HepG2 (cell line): ENCODE results near the gene P2RX3. TPM values are rescaled to one million over a fixed set of nuclear protein-coding genes. Genes with fewer than 3 reads are reported as not detected.

Experiments used
- AKAP8 ChIP-seq: sonication (generic); formaldehyde crosslinking; IDR thresholded peaks from 2 replicates; pipeline ENCODE4 v1.5.1; 2020; ENCODE audit warnings: mild to moderate bottlenecking, missing genetic modification reagents
- CENPX ChIP-seq: sonication (generic); formaldehyde crosslinking; IDR thresholded peaks from 2 replicates; pipeline ENCODE4 v1.9.0; 2021; ENCODE audit warnings: mild to moderate bottlenecking, missing genetic modification reagents, moderate library complexity
- ELF1 ChIP-seq: sonication (generic); formaldehyde crosslinking; IDR thresholded peaks from 2 replicates; pipeline ENCODE4 v1.4.0; 2020; ENCODE audit warnings: missing genetic modification reagents
- ELF4 ChIP-seq: sonication (generic); formaldehyde crosslinking; IDR thresholded peaks from 2 replicates; pipeline ENCODE4 v1.5.0; 2020; ENCODE audit warnings: missing genetic modification reagents, mild to moderate bottlenecking, moderate library complexity, borderline replicate concordance
- HOXA3 ChIP-seq: sonication (generic); formaldehyde crosslinking; IDR thresholded peaks from 2 replicates; pipeline ENCODE4 v1.5.0; 2020; ENCODE audit warnings: missing genetic modification reagents
- KLF6 ChIP-seq: IDR thresholded peaks from 2 replicates; pipeline ENCODE4 v1.8.0; 2016; ENCODE audit warnings: missing biosample characterization, missing genetic modification reagents
- POLR2AphosphoS5 ChIP-seq: IDR thresholded peaks from 2 replicates; pipeline ENCODE4 v1.6.1; 2012; ENCODE audit warnings: low read depth, low read length
- ZFAT ChIP-seq: sonication (generic); formaldehyde crosslinking; conservative IDR thresholded peaks from 2 replicates; pipeline ENCODE4 v1.8.1; 2023; ENCODE audit warnings: missing genetic modification reagents, inconsistent platforms
- ZNF766 ChIP-seq: sonication (generic); formaldehyde crosslinking; IDR thresholded peaks from 2 replicates; pipeline ENCODE4 v1.5.0; 2020; ENCODE audit warnings: missing genetic modification reagents, borderline replicate concordance
- polyA plus RNA-seq, 8 experiments: library from polyadenylated mRNA; depleted of rRNA in 3 of 8; stranded (reverse) in 7 of 8; unstranded in 1 of 8; fragments of >200 nt; fragmentation: Illumina TruSeq in 4 of 8; extraction: Trizol in 4 of 8; gene quantifications; 2 replicates each; pipeline versions ENCODE4 v1.2.1 to v1.2.3, GENCODE V29; 2011 to 2016; ENCODE audit warnings: low read depth in 4 of 8, missing spikeins in 1 of 8, mixed read lengths in 1 of 8; ENCODE audit not compliant: insufficient read depth in 1 of 8
- total RNA-seq, 5 experiments: library from RNA; depleted of rRNA; stranded (reverse); fragments of >200 nt; fragmentation: Illumina TruSeq; extraction: Trizol; gene quantifications; 2 replicates each; pipeline ENCODE4 v1.2.3, GENCODE V29; 2016; ENCODE audit warnings: low read depth in 1 of 5
- TF ChIP-seq, protein P1 (sequence below): sonication (generic); formaldehyde crosslinking; IDR thresholded peaks from 2 replicates; pipeline ENCODE4 v1.5.1; 2020; ENCODE audit warnings: mild to moderate bottlenecking, missing genetic modification reagents, moderate library complexity
- TF ChIP-seq, protein P2 (sequence below): sonication (generic); formaldehyde crosslinking; IDR thresholded peaks from 2 replicates; pipeline ENCODE4 v1.8.1; 2023; ENCODE audit warnings: missing genetic modification reagents, inconsistent platforms, borderline replicate concordance
- TF ChIP-seq, protein P3 (sequence below): sonication (generic); formaldehyde crosslinking; IDR thresholded peaks from 2 replicates; pipeline ENCODE4 v1.5.0; 2020; ENCODE audit warnings: mild to moderate bottlenecking, missing genetic modification reagents, borderline replicate concordance
- TF ChIP-seq, protein P4 (sequence below): sonication (generic); formaldehyde crosslinking; IDR thresholded peaks from 2 replicates; pipeline ENCODE4 v1.5.0; 2020; ENCODE audit warnings: mild to moderate bottlenecking, low read depth, missing genetic modification reagents, borderline replicate concordance

Gene P2RX3
- total and polyA plus RNA-seq, 2 of the 13 experiments (the other 11 are each of a cell fraction or from before 2014, with no cell fraction given): 0.08 TPM; not detected in 1

DNA sequence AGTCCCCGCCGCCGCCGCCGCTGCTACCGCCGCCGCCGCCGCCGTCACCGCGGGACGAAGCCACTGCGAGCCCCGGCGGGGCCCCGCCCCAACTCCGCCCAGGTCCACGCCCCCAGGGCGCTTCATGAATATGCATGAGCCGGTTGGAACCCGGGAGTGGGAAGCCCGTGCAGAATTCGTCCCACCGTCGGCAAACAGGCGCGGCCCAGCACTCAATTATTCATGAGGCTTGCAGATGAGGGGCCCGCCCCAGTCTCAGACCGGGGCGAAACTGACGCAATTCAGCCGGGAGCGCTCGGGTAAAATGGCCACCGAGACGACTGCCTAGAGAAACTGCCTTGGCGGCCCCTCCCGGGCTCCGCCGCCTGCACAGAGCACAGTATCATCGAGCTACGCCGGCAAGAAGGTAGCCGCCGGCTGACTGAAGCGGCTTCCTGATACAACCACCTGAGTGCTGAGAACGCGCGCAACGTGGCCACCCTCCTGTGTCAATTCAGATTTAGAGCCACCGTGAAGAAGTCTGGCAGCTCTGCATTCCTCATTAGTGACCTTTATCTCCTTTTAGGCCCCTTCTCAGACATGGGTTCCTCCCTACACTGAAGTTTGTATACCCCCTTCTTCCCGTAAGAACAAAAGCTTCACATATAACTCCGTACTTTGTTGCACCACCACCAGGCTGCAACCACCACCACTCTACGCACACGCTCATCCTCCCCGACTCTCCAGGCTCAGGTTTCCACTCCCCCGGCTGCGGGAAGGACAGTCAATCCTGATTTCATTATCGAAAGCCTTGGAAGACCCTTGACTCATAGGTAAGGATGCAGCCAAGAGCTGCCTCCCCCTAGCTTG lies 13.0 kb upstream of the P2RX3 start, which contains the start of gene TNKS1BP1 (continued):
- TF ChIP-seq, protein P1, sequence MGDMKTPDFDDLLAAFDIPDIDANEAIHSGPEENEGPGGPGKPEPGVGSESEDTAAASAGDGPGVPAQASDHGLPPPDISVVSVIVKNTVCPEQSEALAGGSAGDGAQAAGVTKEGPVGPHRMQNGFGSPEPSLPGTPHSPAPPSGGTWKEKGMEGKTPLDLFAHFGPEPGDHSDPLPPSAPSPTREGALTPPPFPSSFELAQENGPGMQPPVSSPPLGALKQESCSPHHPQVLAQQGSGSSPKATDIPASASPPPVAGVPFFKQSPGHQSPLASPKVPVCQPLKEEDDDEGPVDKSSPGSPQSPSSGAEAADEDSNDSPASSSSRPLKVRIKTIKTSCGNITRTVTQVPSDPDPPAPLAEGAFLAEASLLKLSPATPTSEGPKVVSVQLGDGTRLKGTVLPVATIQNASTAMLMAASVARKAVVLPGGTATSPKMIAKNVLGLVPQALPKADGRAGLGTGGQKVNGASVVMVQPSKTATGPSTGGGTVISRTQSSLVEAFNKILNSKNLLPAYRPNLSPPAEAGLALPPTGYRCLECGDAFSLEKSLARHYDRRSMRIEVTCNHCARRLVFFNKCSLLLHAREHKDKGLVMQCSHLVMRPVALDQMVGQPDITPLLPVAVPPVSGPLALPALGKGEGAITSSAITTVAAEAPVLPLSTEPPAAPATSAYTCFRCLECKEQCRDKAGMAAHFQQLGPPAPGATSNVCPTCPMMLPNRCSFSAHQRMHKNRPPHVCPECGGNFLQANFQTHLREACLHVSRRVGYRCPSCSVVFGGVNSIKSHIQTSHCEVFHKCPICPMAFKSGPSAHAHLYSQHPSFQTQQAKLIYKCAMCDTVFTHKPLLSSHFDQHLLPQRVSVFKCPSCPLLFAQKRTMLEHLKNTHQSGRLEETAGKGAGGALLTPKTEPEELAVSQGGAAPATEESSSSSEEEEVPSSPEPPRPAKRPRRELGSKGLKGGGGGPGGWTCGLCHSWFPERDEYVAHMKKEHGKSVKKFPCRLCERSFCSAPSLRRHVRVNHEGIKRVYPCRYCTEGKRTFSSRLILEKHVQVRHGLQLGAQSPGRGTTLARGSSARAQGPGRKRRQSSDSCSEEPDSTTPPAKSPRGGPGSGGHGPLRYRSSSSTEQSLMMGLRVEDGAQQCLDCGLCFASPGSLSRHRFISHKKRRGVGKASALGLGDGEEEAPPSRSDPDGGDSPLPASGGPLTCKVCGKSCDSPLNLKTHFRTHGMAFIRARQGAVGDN (CRISPR knock-in tag): peak; percentile 83
- TF ChIP-seq POLR2AphosphoS5 (peak; percentile 63), KLF6 (CRISPR knock-in tag) (peak; percentile 59; the same call in 1 of the 2 replicates), ZNF766 (peak; percentile 55; the same call in 1 of the 2 replicates), HOXA3 (CRISPR knock-in tag) (peak; percentile 49), ELF1 (CRISPR knock-in tag) (peak; percentile 53; the same call in 1 of the 2 replicates), AKAP8 (no peak), ZFAT (CRISPR knock-in tag) (no peak), ELF4 (CRISPR knock-in tag) (no peak), CENPX (CRISPR knock-in tag) (no peak)
- TF ChIP-seq, protein P2, sequence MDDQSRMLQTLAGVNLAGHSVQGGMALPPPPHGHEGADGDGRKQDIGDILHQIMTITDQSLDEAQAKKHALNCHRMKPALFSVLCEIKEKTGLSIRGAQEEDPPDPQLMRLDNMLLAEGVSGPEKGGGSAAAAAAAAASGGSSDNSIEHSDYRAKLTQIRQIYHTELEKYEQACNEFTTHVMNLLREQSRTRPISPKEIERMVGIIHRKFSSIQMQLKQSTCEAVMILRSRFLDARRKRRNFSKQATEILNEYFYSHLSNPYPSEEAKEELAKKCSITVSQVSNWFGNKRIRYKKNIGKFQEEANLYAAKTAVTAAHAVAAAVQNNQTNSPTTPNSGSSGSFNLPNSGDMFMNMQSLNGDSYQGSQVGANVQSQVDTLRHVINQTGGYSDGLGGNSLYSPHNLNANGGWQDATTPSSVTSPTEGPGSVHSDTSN (CRISPR knock-in tag): no peak
- TF ChIP-seq, protein P3, sequence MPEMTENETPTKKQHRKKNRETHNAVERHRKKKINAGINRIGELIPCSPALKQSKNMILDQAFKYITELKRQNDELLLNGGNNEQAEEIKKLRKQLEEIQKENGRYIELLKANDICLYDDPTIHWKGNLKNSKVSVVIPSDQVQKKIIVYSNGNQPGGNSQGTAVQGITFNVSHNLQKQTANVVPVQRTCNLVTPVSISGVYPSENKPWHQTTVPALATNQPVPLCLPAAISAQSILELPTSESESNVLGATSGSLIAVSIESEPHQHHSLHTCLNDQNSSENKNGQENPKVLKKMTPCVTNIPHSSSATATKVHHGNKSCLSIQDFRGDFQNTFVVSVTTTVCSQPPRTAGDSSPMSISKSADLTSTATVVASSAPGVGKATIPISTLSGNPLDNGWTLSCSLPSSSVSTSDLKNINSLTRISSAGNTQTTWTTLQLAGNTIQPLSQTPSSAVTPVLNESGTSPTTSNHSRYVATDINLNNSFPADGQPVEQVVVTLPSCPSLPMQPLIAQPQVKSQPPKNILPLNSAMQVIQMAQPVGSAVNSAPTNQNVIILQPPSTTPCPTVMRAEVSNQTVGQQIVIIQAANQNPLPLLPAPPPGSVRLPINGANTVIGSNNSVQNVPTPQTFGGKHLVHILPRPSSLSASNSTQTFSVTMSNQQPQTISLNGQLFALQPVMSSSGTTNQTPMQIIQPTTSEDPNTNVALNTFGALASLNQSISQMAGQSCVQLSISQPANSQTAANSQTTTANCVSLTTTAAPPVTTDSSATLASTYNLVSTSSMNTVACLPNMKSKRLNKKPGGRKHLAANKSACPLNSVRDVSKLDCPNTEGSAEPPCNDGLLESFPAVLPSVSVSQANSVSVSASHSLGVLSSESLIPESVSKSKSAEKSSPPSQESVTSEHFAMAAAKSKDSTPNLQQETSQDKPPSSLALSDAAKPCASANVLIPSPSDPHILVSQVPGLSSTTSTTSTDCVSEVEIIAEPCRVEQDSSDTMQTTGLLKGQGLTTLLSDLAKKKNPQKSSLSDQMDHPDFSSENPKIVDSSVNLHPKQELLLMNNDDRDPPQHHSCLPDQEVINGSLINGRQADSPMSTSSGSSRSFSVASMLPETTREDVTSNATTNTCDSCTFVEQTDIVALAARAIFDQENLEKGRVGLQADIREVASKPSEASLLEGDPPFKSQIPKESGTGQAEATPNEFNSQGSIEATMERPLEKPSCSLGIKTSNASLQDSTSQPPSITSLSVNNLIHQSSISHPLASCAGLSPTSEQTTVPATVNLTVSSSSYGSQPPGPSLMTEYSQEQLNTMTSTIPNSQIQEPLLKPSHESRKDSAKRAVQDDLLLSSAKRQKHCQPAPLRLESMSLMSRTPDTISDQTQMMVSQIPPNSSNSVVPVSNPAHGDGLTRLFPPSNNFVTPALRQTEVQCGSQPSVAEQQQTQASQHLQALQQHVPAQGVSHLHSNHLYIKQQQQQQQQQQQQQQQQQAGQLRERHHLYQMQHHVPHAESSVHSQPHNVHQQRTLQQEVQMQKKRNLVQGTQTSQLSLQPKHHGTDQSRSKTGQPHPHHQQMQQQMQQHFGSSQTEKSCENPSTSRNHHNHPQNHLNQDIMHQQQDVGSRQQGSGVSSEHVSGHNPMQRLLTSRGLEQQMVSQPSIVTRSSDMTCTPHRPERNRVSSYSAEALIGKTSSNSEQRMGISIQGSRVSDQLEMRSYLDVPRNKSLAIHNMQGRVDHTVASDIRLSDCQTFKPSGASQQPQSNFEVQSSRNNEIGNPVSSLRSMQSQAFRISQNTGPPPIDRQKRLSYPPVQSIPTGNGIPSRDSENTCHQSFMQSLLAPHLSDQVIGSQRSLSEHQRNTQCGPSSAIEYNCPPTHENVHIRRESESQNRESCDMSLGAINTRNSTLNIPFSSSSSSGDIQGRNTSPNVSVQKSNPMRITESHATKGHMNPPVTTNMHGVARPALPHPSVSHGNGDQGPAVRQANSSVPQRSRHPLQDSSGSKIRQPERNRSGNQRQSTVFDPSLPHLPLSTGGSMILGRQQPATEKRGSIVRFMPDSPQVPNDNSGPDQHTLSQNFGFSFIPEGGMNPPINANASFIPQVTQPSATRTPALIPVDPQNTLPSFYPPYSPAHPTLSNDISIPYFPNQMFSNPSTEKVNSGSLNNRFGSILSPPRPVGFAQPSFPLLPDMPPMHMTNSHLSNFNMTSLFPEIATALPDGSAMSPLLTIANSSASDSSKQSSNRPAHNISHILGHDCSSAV (CRISPR knock-in tag): no peak
- TF ChIP-seq, protein P4, sequence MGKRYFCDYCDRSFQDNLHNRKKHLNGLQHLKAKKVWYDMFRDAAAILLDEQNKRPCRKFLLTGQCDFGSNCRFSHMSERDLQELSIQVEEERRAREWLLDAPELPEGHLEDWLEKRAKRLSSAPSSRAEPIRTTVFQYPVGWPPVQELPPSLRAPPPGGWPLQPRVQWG (CRISPR knock-in tag): no peak
